K562 (cell line): Measurements from ENCODE around the gene ADD2. TPM values are rescaled to one million over a fixed set of nuclear protein-coding genes. Genes with fewer than 3 reads are reported as not detected.
A peak's percentile ranks its signal among the peaks of the same experiment; 100 is the strongest.

Source experiments
- ATAC-seq: fragments of 200-7000 bp; cut with Tn5 transposase; 3 replicates; pipeline ENCODE4 v1.9.1; 2020; ENCODE audit warnings: moderate library complexity
- BruUV-seq: library from RNA; stranded (reverse); fragments of 400-500 nt; replicated peaks from 2 replicates; lab custom pipeline; 2021; lab: Mats Ljungman, UMichigan
- CTCF ChIA-PET: fragments of 300-600 bp; formaldehyde crosslinking; extraction: SDS; loops from one replicate; lab custom pipeline; 2021; ENCODE audit warnings: low intra/inter-chr PET ratio; lab: Yijun Ruan, JAX
- POLR2A ChIA-PET: fragments of 300-600, 350-650 bp; sonication (Branson Sonifier 250); formaldehyde crosslinking; extraction: SDS; loops from one replicate; lab custom pipeline; 2021; ENCODE audit warnings: antibody characterized with exemption, inconsistent platforms; lab: Yijun Ruan, JAX
- DNase-seq, 4 experiments: peaks; one replicate each; pipeline versions ENCODE4 v3.0.0 to v3.0.0-alpha.2; 2011 to 2018; ENCODE audit warnings: low spot score in 3 of 4, mixed read lengths in 3 of 4; ENCODE audit errors: extremely low read depth in 1 of 4
- FAIRE-seq: peaks from 2 replicates; lab custom pipeline; 2011; peaks lifted over from hg19 to GRCh38; lab: Jason Lieb, UNC
- H2AFZ ChIP-seq: 2 replicates; pipeline ENCODE4 v1.6.0; 2011; ENCODE audit warnings: low read depth, low read length, control low read depth, inconsistent platforms
- H3K27ac ChIP-seq: fragments of 200-600 bp; 3 replicates; pipeline ENCODE4 v1.8.0; 2011; ENCODE audit warnings: low read depth, mild to moderate bottlenecking, control low read depth, inconsistent platforms, low read length, moderate library complexity, mixed read lengths; ENCODE audit errors: extremely low read depth
- H3K27me3 ChIP-seq, 2 experiments: fragments of 300-600 bp in 1 of 2; 2 replicates in 1 of 2; 3 replicates in 1 of 2; pipeline versions ENCODE4 v1.6.0 to v1.8.0; 2011; ENCODE audit warnings: inconsistent platforms in 2 of 2, low read length in 2 of 2, mild to moderate bottlenecking in 1 of 2, mixed read lengths in 1 of 2, moderate library complexity in 1 of 2; ENCODE audit not compliant: control insufficient read depth in 2 of 2, insufficient read depth in 2 of 2
- H3K36me3 ChIP-seq: fragments of 300-600 bp; 3 replicates; pipeline ENCODE4 v1.8.0; 2011; ENCODE audit warnings: mild to moderate bottlenecking, low read length, inconsistent platforms; ENCODE audit not compliant: control insufficient read depth, insufficient read depth
- H3K4me1 ChIP-seq, 2 experiments: fragments of 200-600 bp in 1 of 2; replicated peaks in 1 of 2; 2 replicates in 1 of 2; 3 replicates in 1 of 2; pipeline versions ENCODE4 v1.5.1 to v1.8.0; 2011; ENCODE audit warnings: inconsistent platforms in 2 of 2, low read length in 2 of 2, mild to moderate bottlenecking in 1 of 2, mixed read lengths in 1 of 2, moderate library complexity in 1 of 2; ENCODE audit not compliant: control insufficient read depth in 2 of 2, insufficient read depth in 2 of 2
- H3K4me2 ChIP-seq: 2 replicates; pipeline ENCODE4 v1.6.1; 2011; ENCODE audit warnings: low read length, control low read depth, inconsistent platforms, mixed read lengths; ENCODE audit not compliant: insufficient read depth
- H3K4me3 ChIP-seq: fragments of 200-600 bp; sonication (generic), shearing (Covaris generic); 2 replicates; pipeline ENCODE4 v1.5.1; 2016; ENCODE audit warnings: control low read depth, inconsistent platforms
- H3K79me2 ChIP-seq: fragments of 200-600 bp; 3 replicates; pipeline ENCODE4 v1.8.0; 2011; ENCODE audit warnings: low read length, inconsistent platforms; ENCODE audit not compliant: control insufficient read depth, insufficient read depth
- H3K9ac ChIP-seq, 2 experiments: 2 replicates each; pipeline versions ENCODE4 v1.6.0 to v1.6.1; 2011; ENCODE audit warnings: low read depth in 2 of 2, low read length in 2 of 2, control low read depth in 1 of 2, inconsistent platforms in 1 of 2, mild to moderate bottlenecking in 1 of 2, mixed read lengths in 1 of 2; ENCODE audit not compliant: insufficient read depth in 1 of 2
- H3K9me1 ChIP-seq: one replicate; pipeline ENCODE4 v1.6.0; 2011; ENCODE audit warnings: inconsistent platforms, mild to moderate bottlenecking, low read length, moderate library complexity; ENCODE audit not compliant: control insufficient read depth, insufficient read depth
- H3K9me3 ChIP-seq: replicated peaks from 2 replicates; pipeline ENCODE4 v1.5.1; 2011; ENCODE audit warnings: low read depth, low read length, inconsistent platforms; ENCODE audit not compliant: control insufficient read depth, insufficient read depth
- H4K20me1 ChIP-seq: replicated peaks from 2 replicates; pipeline ENCODE4 v1.6.1; 2011; ENCODE audit warnings: low read length, inconsistent platforms, mixed read lengths; ENCODE audit not compliant: control insufficient read depth, insufficient read depth
- CREB3 ChIP-seq: fragments of 450-650 bp; conservative IDR thresholded peaks from 2 replicates; pipeline ENCODE4 v1.6.1; 2016; ENCODE audit warnings: missing genetic modification characterization, low read depth, mild to moderate bottlenecking, missing compliant biosample characterization, moderate library complexity
- HDAC2 ChIP-seq: fragments of 450-650 bp; IDR thresholded peaks from 2 replicates; pipeline ENCODE4 v1.6.1; 2016; ENCODE audit warnings: mild to moderate bottlenecking
- KDM1A ChIP-seq, 2 experiments: fragments of 450-650 bp; IDR thresholded peaks; 2 replicates each; pipeline ENCODE4 v1.6.1; 2016; ENCODE audit warnings: mild to moderate bottlenecking in 2 of 2
- MBD2 ChIP-seq: sonication (generic); IDR thresholded peaks from 2 replicates; pipeline ENCODE4 v1.6.1; 2016; ENCODE audit warnings: low read depth, borderline replicate concordance
- MCM7 ChIP-seq, 2 experiments: fragments of 450-650 bp; IDR thresholded peaks; 2 replicates each; pipeline ENCODE4 v1.6.1; 2016 to 2018
- MXI1 ChIP-seq: IDR thresholded peaks from 2 replicates; pipeline ENCODE4 v1.6.1; 2011; ENCODE audit warnings: low read depth, mild to moderate bottlenecking, improper control_type of control experiment, low read length
- NCOA1 ChIP-seq: fragments of 450-650 bp; IDR thresholded peaks from 2 replicates; pipeline ENCODE4 v1.6.1; 2016; ENCODE audit warnings: low read depth
- NFE2 ChIP-seq: IDR thresholded peaks from 2 replicates; pipeline ENCODE4 v1.6.1; 2014; ENCODE audit warnings: antibody characterized with exemption, low read depth
- NFIC ChIP-seq: fragments of 450-650 bp; IDR thresholded peaks from 2 replicates; pipeline ENCODE4 v1.6.1; 2017; ENCODE audit warnings: mild to moderate bottlenecking, inconsistent platforms
- POLR2H ChIP-seq: IDR thresholded peaks from 2 replicates; pipeline ENCODE4 v1.6.1; 2016; ENCODE audit warnings: missing genetic modification characterization, low read depth, mild to moderate bottlenecking, control low read depth, missing compliant biosample characterization, moderate library complexity
- RHOXF2B ChIP-seq: fragments of 250-450 bp; sonication (Bioruptor Pico); conservative IDR thresholded peaks from 2 replicates; pipeline ENCODE4 v1.5.1; 2021
- SMAD4 ChIP-seq: fragments of 250-450 bp; sonication (Bioruptor Pico); conservative IDR thresholded peaks from 2 replicates; pipeline ENCODE4 v1.8.0; 2021; ENCODE audit warnings: inconsistent platforms, mild to moderate bottlenecking, moderate library complexity
- SOX6 ChIP-seq: fragments of 450-650 bp; IDR thresholded peaks from 2 replicates; pipeline ENCODE4 v1.6.1; 2014; ENCODE audit warnings: mild to moderate bottlenecking
- SREBF2 ChIP-seq: sonication (generic); formaldehyde crosslinking; IDR thresholded peaks from 2 replicates; pipeline ENCODE4 v1.4.0; 2020; ENCODE audit warnings: mild to moderate bottlenecking, missing genetic modification reagents
- WHSC1 ChIP-seq: IDR thresholded peaks from one replicate; pipeline ENCODE4 v1.6.1; 2012; ENCODE audit warnings: low read length, control low read depth, inconsistent platforms
- XRCC4 ChIP-seq: IDR thresholded peaks from one replicate; pipeline ENCODE4 v1.6.1; 2011; ENCODE audit not compliant: insufficient read depth, insufficient read length; ENCODE audit errors: extremely low read depth
- ZNF551 ChIP-seq: fragments of 250-450 bp; sonication (Bioruptor Pico); IDR thresholded peaks from 2 replicates; pipeline ENCODE4 v1.5.0; 2021; ENCODE audit warnings: mild to moderate bottlenecking, moderate library complexity
- ZSCAN32 ChIP-seq: fragments of 450-650 bp; formaldehyde crosslinking; IDR thresholded peaks from 2 replicates; pipeline ENCODE4 v1.4.0; 2020; ENCODE audit warnings: mild to moderate bottlenecking, moderate library complexity
- WGBS: fragments of 100-300 bp; shearing (Covaris generic); methylation state at CpG from one replicate; pipeline ENCODE4 v1.1.6; 2016; ENCODE audit warnings: low coverage, mixed read lengths; ENCODE audit not compliant: insufficient coverage; ENCODE audit errors: missing lambda C conversion rate; 5-methylcytosine and 5-hydroxymethylcytosine counted together
- in situ Hi-C: fragments of 300-500 bp; cut with MboI; formaldehyde crosslinking; loops from 4 replicates; pipeline ENCODE4 v1.15.0; 2018; ENCODE audit warnings: inconsistent platforms, mixed read lengths
- intact Hi-C: fragments of 100-400 bp; cut with micrococcal nuclease; formaldehyde crosslinking; loops from 2 replicates; pipeline ENCODE4 v1.14.2; 2022
- polyA plus RNA-seq, 8 experiments: library from polyadenylated mRNA; depleted of rRNA in 4 of 8; stranded (reverse) in 5 of 8; unstranded in 3 of 8; fragments of >200 nt; fragmentation: Nextera tagmentation in 2 of 8; fragmentation: Illumina TruSeq in 1 of 8; extraction: Ambion mirVana in 2 of 8; extraction: Trizol in 1 of 8; gene quantifications; 2 replicates each; pipeline versions ENCODE4 v1.2.1 to v1.2.3, GENCODE V29; 2011 to 2014; ENCODE audit warnings: inconsistent platforms in 1 of 8, missing spikeins in 1 of 8
- total RNA-seq, 7 experiments: library from RNA; depleted of rRNA in 6 of 7; stranded (reverse); fragments of >200 nt in 6 of 7; fragmentation: Illumina TruSeq in 2 of 7; extraction: Trizol in 2 of 7; gene quantifications; 2 replicates each; pipeline versions ENCODE4 v1.2.1 to v1.2.3, GENCODE V29; 2011 to 2021; ENCODE audit warnings: low replicate concordance in 1 of 7

The ADD2 gene
- total and polyA plus RNA-seq, 9 of the 15 experiments (the other 6 are each of a cell fraction or from before 2014, with no cell fraction given) = 3.5 to 63.0 (median 36.2) TPM

DNA sequence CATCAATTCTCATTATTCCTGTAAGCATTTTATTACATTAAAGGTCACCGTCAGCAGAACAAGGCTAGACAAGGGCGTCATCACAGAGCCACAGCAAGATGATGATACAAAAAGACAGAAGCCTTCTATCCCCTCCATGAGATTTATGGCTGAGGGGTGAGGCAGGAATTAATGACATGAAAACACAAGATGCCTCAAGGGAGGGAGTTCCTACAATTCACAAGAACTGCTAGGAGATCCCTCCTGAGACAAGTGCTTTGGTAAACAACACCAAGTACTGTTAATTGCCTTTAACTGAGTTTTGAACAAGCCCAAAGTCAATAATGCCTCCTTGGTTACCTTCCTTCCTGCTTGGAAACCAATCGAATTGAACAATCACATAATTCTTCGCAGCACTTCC, 14.1 kb downstream of the ADD2 start:
- CTCF ChIA-PET = no interaction called here
- Histone ChIP-seq H2AFZ (no peak overlapping the region), H3K9me3 (no peaks in the 10 kb centered on the region), H3K36me3 (no peaks in the 10 kb centered on the region), H3K4me1 (peaks cover 7 to 29% of the 10 kb centered on the region in 2 experiments; a peak in 3 of 5 replicates), H3K4me3 (no peak overlapping the region), H3K9me1 (peaks cover 4% of the 10 kb centered on the region), H3K79me2 (peaks cover 17% of the 10 kb centered on the region; the same call in 2 of the 3 replicates), H3K4me2 (no peak overlapping the region), H3K9ac (no peak overlapping the region), H4K20me1 (no peaks in the 10 kb centered on the region), H3K27ac (no peak overlapping the region), H3K27me3 (no peaks in the 10 kb centered on the region)
- no TSS peak for BruUV-seq
- POLR2A ChIA-PET = interaction anchor here (0.6 to 1.4 kb wide), 2 partner anchors 14 to 25 kb away, joined by 3 to 4 read pairs; partner anchors contain the start of gene ADD2
- DNase-seq (no peak), FAIRE-seq (no peak), ATAC-seq (no peak)
- intact Hi-C loops = loop anchor here (5.0 kb wide), 1 partner anchor 67 kb away; no protein-coding TSS in a partner anchor
- 59% methylated on average over 4 of the region's 4 CpGs for WGBS
- TF ChIP-seq XRCC4 = no peak
- TF ChIP-seq ZSCAN32 = no peak
- TF ChIP-seq RHOXF2B (CRISPR knock-in tag) = no peak
- in situ Hi-C loops = no loop called here

- Histone ChIP-seq H3K9ac (no peak overlapping the region), H3K9me3 (no peaks in the 10 kb centered on the region), H3K4me3 (no peak overlapping the region), H3K79me2 (peaks cover 17% of the 10 kb centered on the region; the same call in 2 of the 3 replicates), H2AFZ (0 out of 2 replicates have a peak overlapping the region, but pooled peaks have one; percentile 7), H3K36me3 (no peaks in the 10 kb centered on the region), H3K4me2 (no peak overlapping the region), H3K27me3 (no peaks in the 10 kb centered on the region), H4K20me1 (no peaks in the 10 kb centered on the region), H3K27ac (no peak overlapping the region), H3K9me1 (peaks cover 4% of the 10 kb centered on the region), H3K4me1 (peaks cover 7 to 29% of the 10 kb centered on the region in 2 experiments; a peak in 3 of 5 replicates)
- ChIA-PET CTCF (no interaction called here), POLR2A (interaction anchor here (1.0 to 1.3 kb wide), 3 partner anchors 9 to 13 kb away, joined by 3 to 5 read pairs (median 4); no protein-coding TSS in a partner anchor)
- ATAC-seq (no peak), FAIRE-seq (peak; percentile 77), DNase-seq (peak in 1 of 4 experiments; percentile 22)
- no TSS peak for BruUV-seq
- in situ Hi-C loops (no loop called here), intact Hi-C loops (loop anchor here (5.0 kb wide), 1 partner anchor 66 kb away; no protein-coding TSS in a partner anchor)
- no peak for TF ChIP-seq SMAD4 (CRISPR knock-in tag)
- TF ChIP-seq NFIC = peak; percentile 33; the same call in 1 of the 2 replicates
- TF ChIP-seq NCOA1 = peak; percentile 15; the same call in 1 of the 2 replicates
- TF ChIP-seq WHSC1 = no peak
- TF ChIP-seq MXI1 = no peak
- TF ChIP-seq HDAC2 = 0 out of 2 replicates have a peak, but pooled peaks have one; percentile 20
- no peak for TF ChIP-seq ZNF551 (CRISPR knock-in tag)
- TF ChIP-seq NFE2 = no peak
- TF ChIP-seq SREBF2 (CRISPR knock-in tag) = no peak
- TF ChIP-seq KDM1A (IDR thresholded peaks at IDR 0.05) = 0 out of 4 replicates have a peak, but pooled peaks of 1 of the 2 experiments have one; percentile 21
- TF ChIP-seq POLR2H (tag) = no peak
- peak; percentile 72; the same call in 1 of the 2 replicates for TF ChIP-seq SOX6
- no peak for TF ChIP-seq MCM7 (IDR thresholded peaks at IDR 0.05)
- no peak for TF ChIP-seq MBD2
- no peak for TF ChIP-seq CREB3 (tag)
Observed at GRCh38 chr2:70753031-70753430, 15.0 kb downstream of the ADD2 start.
